HEK293 (cell line): ENCODE results near the gene IL3.

Experiments
- CTCF ChIA-PET: fragments of 350-600 bp; formaldehyde crosslinking; extraction: SDS; loops from one replicate; lab custom pipeline; 2021; ENCODE audit warnings: antibody characterized with exemption; lab: Yijun Ruan, JAX
- POLR2A ChIA-PET: fragments of 300-600 bp; formaldehyde crosslinking; extraction: SDS; loops from one replicate; lab custom pipeline; 2020; ENCODE audit warnings: antibody characterized with exemption, inconsistent platforms; lab: Yijun Ruan, JAX
- H3K27ac ChIP-seq: fragments of 200-500 bp; sonication (Bioruptor generic); 2 replicates; pipeline ENCODE4 v1.5.1; 2014; ENCODE audit warnings: low read depth, low read length, control low read depth, inconsistent platforms; ENCODE audit errors: extremely low read depth
- H3K36me3 ChIP-seq, 2 experiments: fragments of 200-500 bp in 1 of 2; sonication (Bioruptor generic) in 1 of 2; 1 replicate in 1 of 2; 2 replicates in 1 of 2; pipeline ENCODE4 v1.5.1; 2014 to 2017; ENCODE audit warnings: inconsistent platforms in 2 of 2, low read length in 2 of 2; ENCODE audit not compliant: control insufficient read depth in 2 of 2, insufficient read depth in 1 of 2
- H3K4me1 ChIP-seq: fragments of 200-500 bp; sonication (Bioruptor generic); 2 replicates; pipeline ENCODE4 v1.5.1; 2014; ENCODE audit warnings: mild to moderate bottlenecking, low read length, inconsistent platforms; ENCODE audit not compliant: control insufficient read depth, insufficient read depth
- H3K4me3 ChIP-seq: 2 replicates; pipeline ENCODE4 v1.5.1; 2011; ENCODE audit warnings: low read depth, mild to moderate bottlenecking, control low read depth, low read length, moderate library complexity
- H3K9me3 ChIP-seq: fragments of 200-500 bp; sonication (Bioruptor generic); 2 replicates; pipeline ENCODE4 v1.5.1; 2014; ENCODE audit warnings: low read depth, low read length, inconsistent platforms; ENCODE audit not compliant: control insufficient read depth, insufficient read depth
- ATF2 ChIP-seq: fragments of 450-650 bp; formaldehyde crosslinking; IDR thresholded peaks from 2 replicates; pipeline ENCODE4 v1.5.1; 2016; ENCODE audit warnings: missing biosample characterization, missing genetic modification characterization, low read depth
- CTCF ChIP-seq: fragments of 450-650 bp; formaldehyde crosslinking; IDR thresholded peaks from 2 replicates; pipeline ENCODE4 v1.5.1; 2016; ENCODE audit warnings: missing biosample characterization, missing genetic modification characterization
- KLF1 ChIP-seq: fragments of 450-650 bp; formaldehyde crosslinking; IDR thresholded peaks from 2 replicates; pipeline ENCODE4 v1.5.1; 2016; ENCODE audit warnings: missing biosample characterization, missing genetic modification characterization
- PRDM10 ChIP-seq: fragments of 450-650 bp; formaldehyde crosslinking; IDR thresholded peaks from 2 replicates; pipeline ENCODE4 v1.5.1; 2016; ENCODE audit warnings: missing biosample characterization, missing genetic modification characterization
- SCRT1 ChIP-seq: fragments of 450-650 bp; formaldehyde crosslinking; IDR thresholded peaks from 2 replicates; pipeline ENCODE4 v1.5.1; 2016; ENCODE audit warnings: missing biosample characterization, missing genetic modification characterization, borderline replicate concordance
- TRIM28 ChIP-seq: IDR thresholded peaks from 2 replicates; pipeline ENCODE4 v1.6.1; 2011; ENCODE audit warnings: low read length, control low read depth, borderline replicate concordance
- ZIC2 ChIP-seq: fragments of 450-650 bp; formaldehyde crosslinking; IDR thresholded peaks from 2 replicates; pipeline ENCODE4 v1.5.1; 2016; ENCODE audit warnings: missing biosample characterization, missing genetic modification characterization
- ZNF292 ChIP-seq: fragments of 450-650 bp; formaldehyde crosslinking; IDR thresholded peaks from 2 replicates; pipeline ENCODE4 v1.5.1; 2016; ENCODE audit warnings: low read depth, missing biosample characterization, missing genetic modification characterization, borderline replicate concordance
- ZNF416 ChIP-seq: fragments of 450-650 bp; formaldehyde crosslinking; IDR thresholded peaks from 2 replicates; pipeline ENCODE4 v1.5.1; 2016; ENCODE audit warnings: missing biosample characterization, missing genetic modification characterization

The IL3 gene

GRCh38 chr5:132093271-132093670 lies 32.8 kb downstream of the IL3 start (continued):
- TF ChIP-seq ATF2 (no peak), TRIM28 (no peak)
- TF ChIP-seq, all 188 proteins: peak for 0

GRCh38 chr5:132094393-132095076 lies 34.1 kb downstream of the IL3 start:
- Histone ChIP-seq H3K27ac (no peak overlapping the region), H3K9me3 (no peaks in the 10 kb centered on the region), H3K4me1 (no peaks in the 10 kb centered on the region), H3K4me3 (no peak overlapping the region), H3K36me3 (no peaks in the 10 kb centered on the region)
- POLR2A ChIA-PET: no interaction called here
- CTCF ChIA-PET: interaction anchor here (0.6 kb wide), 1 partner anchor 30 kb away, joined by 3 read pairs; no protein-coding TSS in a partner anchor
- TF ChIP-seq CTCF (no peak), PRDM10 (tag by site-specific recombination) (0 out of 2 replicates have a peak, but pooled peaks have one; percentile 16)

GRCh38 chr5:132095077-132095410 lies 34.6 kb downstream of the IL3 start:
- CTCF ChIA-PET: interaction anchor here (0.6 to 0.7 kb wide), 2 partner anchors 29 to 30 kb away, joined by 3 to 5 read pairs; no protein-coding TSS in a partner anchor
- POLR2A ChIA-PET: no interaction called here

More at GRCh38 chr5:132095077-132095410, 34.6 kb downstream of the IL3 start:
- no peak overlapping the region for H3K27ac ChIP-seq
- TF ChIP-seq ZIC2 (tag by site-specific recombination): no peak
- no peak for TF ChIP-seq KLF1 (tag by site-specific recombination)
- no peak for TF ChIP-seq SCRT1 (tag by site-specific recombination)
- no peak for TF ChIP-seq ZNF416 (tag by site-specific recombination)
- TF ChIP-seq ZNF292: no peak
- no peak for TF ChIP-seq PRDM10 (tag by site-specific recombination)
- TF ChIP-seq, all 188 proteins: peak for 0
- Histone ChIP-seq H3K4me1 (no peaks in the 10 kb centered on the region), H3K36me3 (no peaks in the 10 kb centered on the region), H3K9me3 (no peaks in the 10 kb centered on the region), H3K4me3 (no peak overlapping the region)
